ENCODE results near the gene CMAS.
A peak's percentile ranks its signal among the peaks of the same experiment; 100 is the strongest.

The CMAS gene

DNA sequence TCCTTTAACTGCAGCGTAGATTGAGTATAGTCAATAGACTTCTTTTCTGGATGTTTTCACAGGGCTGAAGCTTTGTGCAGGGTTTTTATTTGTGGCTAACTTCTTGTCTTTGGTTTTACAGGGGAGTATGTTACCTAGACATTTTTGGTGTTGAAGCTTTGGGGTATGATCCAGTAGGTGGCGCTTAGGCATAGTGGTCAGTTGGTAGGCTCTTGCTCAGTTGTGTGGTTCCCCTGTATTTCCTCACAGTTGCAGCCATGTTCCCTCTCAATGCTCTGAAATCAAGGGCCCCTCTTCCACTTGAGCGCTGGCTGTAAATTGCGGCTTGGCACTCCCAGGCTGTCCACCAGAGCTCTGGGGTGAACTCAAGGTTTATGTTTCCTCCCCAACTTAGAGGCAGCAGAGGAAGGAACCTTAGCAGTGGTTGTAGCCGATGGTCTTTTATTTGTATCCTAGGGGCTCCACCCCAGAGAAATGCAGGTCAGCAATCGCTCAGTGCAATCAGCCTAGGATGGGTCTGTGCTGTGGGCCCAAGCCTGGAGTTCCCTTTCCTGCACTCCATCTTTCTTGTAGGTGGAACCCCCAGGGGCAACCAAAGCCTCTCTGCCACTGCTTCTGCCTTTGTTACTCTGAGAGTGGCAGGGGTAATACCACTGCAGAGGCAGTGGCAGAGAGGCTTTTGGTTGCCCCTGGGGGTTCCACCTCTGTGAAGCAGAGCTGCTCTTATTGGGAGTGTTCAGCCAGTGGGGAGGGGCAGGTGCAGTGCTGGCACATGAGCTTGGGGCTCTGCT, 55.1 kb downstream of the CMAS start:
- ATAC-seq, result peak; percentile 72
- no peak for TF ChIP-seq ZNF70 (CRISPR knock-in tag; IDR thresholded peaks at IDR 0.05)
- TF ChIP-seq OSR1 (CRISPR knock-in tag; IDR thresholded peaks at IDR 0.05), result no peak
- TF ChIP-seq ZNF565 (CRISPR knock-in tag; conservative IDR thresholded peaks at IDR 0.05; ENCODE audit: low read depth), result no peak
- TF ChIP-seq SNAI2 (CRISPR knock-in tag; IDR thresholded peaks at IDR 0.05), result no peak
- no peak for TF ChIP-seq ZNF8 (CRISPR knock-in tag; IDR thresholded peaks at IDR 0.05)
- no peak for TF ChIP-seq PPARA (CRISPR knock-in tag; IDR thresholded peaks at IDR 0.05; ENCODE audit: borderline replicate concordance)
- TF ChIP-seq, protein P1, sequence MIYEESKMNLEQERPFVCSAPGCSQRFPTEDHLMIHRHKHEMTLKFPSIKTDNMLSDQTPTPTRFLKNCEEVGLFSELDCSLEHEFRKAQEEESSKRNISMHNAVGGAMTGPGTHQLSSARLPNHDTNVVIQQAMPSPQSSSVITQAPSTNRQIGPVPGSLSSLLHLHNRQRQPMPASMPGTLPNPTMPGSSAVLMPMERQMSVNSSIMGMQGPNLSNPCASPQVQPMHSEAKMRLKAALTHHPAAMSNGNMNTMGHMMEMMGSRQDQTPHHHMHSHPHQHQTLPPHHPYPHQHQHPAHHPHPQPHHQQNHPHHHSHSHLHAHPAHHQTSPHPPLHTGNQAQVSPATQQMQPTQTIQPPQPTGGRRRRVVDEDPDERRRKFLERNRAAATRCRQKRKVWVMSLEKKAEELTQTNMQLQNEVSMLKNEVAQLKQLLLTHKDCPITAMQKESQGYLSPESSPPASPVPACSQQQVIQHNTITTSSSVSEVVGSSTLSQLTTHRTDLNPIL (CRISPR knock-in tag; IDR thresholded peaks at IDR 0.05; ENCODE audit: low read depth), result no peak
- no peak for TF ChIP-seq ISL1 (CRISPR knock-in tag; IDR thresholded peaks at IDR 0.05)
- TF ChIP-seq PATZ1 (CRISPR knock-in tag; IDR thresholded peaks at IDR 0.05; ENCODE audit: borderline replicate concordance), result no peak
- no peak for TF ChIP-seq RARB (CRISPR knock-in tag; IDR thresholded peaks at IDR 0.05)
- no peak for TF ChIP-seq TCF4 (CRISPR knock-in tag; IDR thresholded peaks at IDR 0.05; ENCODE audit: borderline replicate concordance)
- no peak for TF ChIP-seq TOX (CRISPR knock-in tag; IDR thresholded peaks at IDR 0.05; ENCODE audit: borderline replicate concordance)
- no peak for TF ChIP-seq CSDC2 (CRISPR knock-in tag; IDR thresholded peaks at IDR 0.05)
- TF ChIP-seq ZFP3 (CRISPR knock-in tag; IDR thresholded peaks at IDR 0.05), result no peak

DNA sequence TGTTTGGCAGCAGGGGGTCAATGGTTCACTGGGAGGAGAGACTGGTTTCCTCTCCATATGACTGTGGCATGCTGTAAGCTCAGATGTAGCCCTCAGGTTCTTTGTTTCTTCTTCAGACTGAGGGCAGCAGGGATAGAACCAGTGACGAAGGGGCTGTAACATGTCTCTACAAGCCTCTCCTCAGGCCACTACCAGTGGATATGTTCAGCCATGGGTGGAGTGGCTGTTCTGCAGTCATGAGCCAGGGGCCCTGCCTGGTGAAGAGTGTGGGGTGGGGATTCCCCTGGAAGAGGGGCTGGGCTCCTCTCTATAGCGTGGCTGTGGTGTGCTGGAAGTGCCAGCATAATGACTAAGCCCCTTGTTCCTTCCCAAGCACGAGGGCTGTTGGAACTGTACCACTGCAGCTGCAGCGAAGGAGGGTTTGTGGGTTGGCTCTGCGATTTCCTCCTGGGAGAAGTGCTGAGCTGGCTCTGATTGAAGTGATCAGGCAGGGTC, 55.8 kb downstream of the CMAS start:
- TF ChIP-seq ZNF8 (CRISPR knock-in tag; IDR thresholded peaks at IDR 0.05) (no peak), ZFP3 (CRISPR knock-in tag; IDR thresholded peaks at IDR 0.05) (no peak), PPARA (CRISPR knock-in tag; IDR thresholded peaks at IDR 0.05; ENCODE audit: borderline replicate concordance) (no peak), ZNF565 (CRISPR knock-in tag; conservative IDR thresholded peaks at IDR 0.05; ENCODE audit: low read depth) (no peak), ISL1 (CRISPR knock-in tag; IDR thresholded peaks at IDR 0.05) (no peak), OSR1 (CRISPR knock-in tag; IDR thresholded peaks at IDR 0.05) (no peak), ARNTL (CRISPR knock-in tag; IDR thresholded peaks at IDR 0.05; ENCODE audit: borderline replicate concordance, low read depth) (no peak), PATZ1 (CRISPR knock-in tag; IDR thresholded peaks at IDR 0.05; ENCODE audit: borderline replicate concordance) (no peak), POU6F1 (CRISPR knock-in tag; IDR thresholded peaks at IDR 0.05; ENCODE audit: borderline replicate concordance, low read depth) (no peak), GLIS3 (CRISPR knock-in tag; IDR thresholded peaks at IDR 0.05) (no peak), SNAI2 (CRISPR knock-in tag; IDR thresholded peaks at IDR 0.05) (no peak)
- TF ChIP-seq, protein P2, sequence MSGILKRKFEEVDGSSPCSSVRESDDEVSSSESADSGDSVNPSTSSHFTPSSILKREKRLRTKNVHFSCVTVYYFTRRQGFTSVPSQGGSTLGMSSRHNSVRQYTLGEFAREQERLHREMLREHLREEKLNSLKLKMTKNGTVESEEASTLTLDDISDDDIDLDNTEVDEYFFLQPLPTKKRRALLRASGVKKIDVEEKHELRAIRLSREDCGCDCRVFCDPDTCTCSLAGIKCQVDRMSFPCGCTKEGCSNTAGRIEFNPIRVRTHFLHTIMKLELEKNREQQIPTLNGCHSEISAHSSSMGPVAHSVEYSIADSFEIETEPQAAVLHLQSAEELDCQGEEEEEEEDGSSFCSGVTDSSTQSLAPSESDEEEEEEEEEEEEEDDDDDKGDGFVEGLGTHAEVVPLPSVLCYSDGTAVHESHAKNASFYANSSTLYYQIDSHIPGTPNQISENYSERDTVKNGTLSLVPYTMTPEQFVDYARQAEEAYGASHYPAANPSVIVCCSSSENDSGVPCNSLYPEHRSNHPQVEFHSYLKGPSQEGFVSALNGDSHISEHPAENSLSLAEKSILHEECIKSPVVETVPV (CRISPR knock-in tag; IDR thresholded peaks at IDR 0.05), result no peak
- peak; percentile 40; the same call in 2 of the 3 replicates for ATAC-seq

DNA sequence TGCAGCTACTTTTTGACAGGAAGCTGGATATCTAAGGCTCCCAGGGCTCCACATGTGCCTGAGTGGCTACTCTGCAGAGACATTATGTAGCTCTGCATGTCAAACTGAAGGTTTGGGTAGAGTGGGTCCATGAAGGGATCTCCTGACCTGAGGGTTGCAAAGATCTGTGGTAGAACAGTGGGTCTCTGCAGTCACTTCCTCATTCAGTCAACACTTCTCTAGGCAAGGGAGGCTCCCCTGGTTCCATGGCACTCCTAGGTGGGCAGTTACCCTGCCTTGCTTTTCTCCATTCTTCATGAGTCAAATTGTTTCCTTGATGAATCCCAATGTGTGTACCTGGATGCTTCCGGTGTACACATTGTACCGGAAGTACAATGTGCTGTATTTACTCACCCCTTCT, 57.4 kb downstream of the CMAS start:
- no peak for ATAC-seq
- TF ChIP-seq ZFP30 (CRISPR knock-in tag; IDR thresholded peaks at IDR 0.05) (no peak), TSHZ2 (CRISPR knock-in tag; IDR thresholded peaks at IDR 0.05) (no peak), OSR1 (CRISPR knock-in tag; IDR thresholded peaks at IDR 0.05) (no peak)
- TF ChIP-seq, protein P2 (CRISPR knock-in tag; IDR thresholded peaks at IDR 0.05), result no peak
- TF ChIP-seq, protein P1 (CRISPR knock-in tag; IDR thresholded peaks at IDR 0.05; ENCODE audit: low read depth), result no peak

Measured in SK-N-SH treated with all-trans-retinoic acid at 6 μM for 48 hours (cell line).